ENCODE data around the gene TCEA3.

The TCEA3 gene

DNA sequence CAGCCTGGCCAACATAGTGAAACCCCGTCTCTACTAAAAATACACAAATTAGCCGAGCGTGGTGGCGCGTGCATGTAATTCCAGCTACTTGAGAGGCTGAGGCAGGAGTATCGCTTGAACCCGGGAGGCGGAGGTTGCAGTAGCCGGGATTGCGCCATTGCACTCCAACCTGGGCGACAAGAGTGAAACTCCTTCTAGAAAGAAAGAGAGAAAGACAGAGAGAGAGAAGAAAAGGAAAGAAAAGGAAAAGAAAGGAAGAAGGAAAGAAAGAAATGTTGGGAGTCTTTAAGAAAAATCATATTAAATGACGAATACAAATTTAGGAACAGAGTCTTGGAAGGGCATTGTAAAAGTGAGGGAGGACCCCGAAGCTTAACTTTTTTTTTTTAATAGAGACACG is 78.6 kb downstream of the TCEA3 start:
- POLR2A ChIA-PET = interaction anchor here (1.2 to 3.0 kb wide), 2 partner anchors 10 to 23 kb away, joined by 3 to 97 read pairs; partner anchors contain the start of gene ZNF436
- TF ChIP-seq FOXA1 (IDR thresholded peaks at IDR 0.05) = no peak
- no peak for DNase-seq (ENCODE audit: extremely low spot score)
- CTCF ChIA-PET = interaction anchor here (0.6 kb wide), 2 partner anchors 82 to 986 kb away, joined by 3 to 4 read pairs; no protein-coding TSS in a partner anchor

GRCh38 chr1:23344987-23345472 is 79.5 kb downstream of the TCEA3 start:
- peak; percentile 29 for DNase-seq (ENCODE audit: extremely low spot score)
- POLR2A ChIA-PET = interaction anchor here (0.7 to 3.0 kb wide), 24 partner anchors 9 to 276 kb away, joined by 3 to 97 read pairs (median 5); partner anchors contain the start of genes ASAP3, HTR1D and ZNF436
- CTCF ChIA-PET = interaction anchor here (0.7 to 1.5 kb wide), 3 partner anchors 23 to 59 kb away, joined by 3 to 8 read pairs (median 4); no protein-coding TSS in a partner anchor
- peak; percentile 4; the same call in 1 of the 2 replicates for TF ChIP-seq L3MBTL2 (conservative IDR thresholded peaks at IDR 0.05)
- TF ChIP-seq TARDBP (IDR thresholded peaks at IDR 0.05) = no peak

GRCh38 chr1:23344111-23344986 is 80.2 kb downstream of the TCEA3 start, which contains the start of gene HNRNPR:
Gene HNRNPR, minus strand, starts transcription at chr1:23344284. Its CDS starts 3,276 bp downstream, at chr1:23341008.
- ChIA-PET CTCF (interaction anchor here (0.7 to 1.5 kb wide), 5 partner anchors 24 to 305 kb away, joined by 3 to 8 read pairs (median 5); no protein-coding TSS in a partner anchor), POLR2A (interaction anchor here (0.5 to 3.0 kb wide), 40 partner anchors 9 to 1273 kb away, joined by 3 to 97 read pairs (median 4); partner anchors contain the start of genes ASAP3, E2F2, HTR1D and ID3)
- peak; percentile 96 for DNase-seq (ENCODE audit: extremely low spot score)
- TF ChIP-seq ZNF384 (IDR thresholded peaks at IDR 0.05) (no peak), FOXM1 (IDR thresholded peaks at IDR 0.05; ENCODE audit: borderline replicate concordance) (peak; percentile 47; the same call in 1 of the 2 replicates), SUZ12 (IDR thresholded peaks at IDR 0.05) (no peak), NFRKB (IDR thresholded peaks at IDR 0.05) (0 out of 2 replicates have a peak, but pooled peaks have one; percentile 21), L3MBTL2 (conservative IDR thresholded peaks at IDR 0.05) (peak; percentile 85), CTBP1 (IDR thresholded peaks at IDR 0.05; ENCODE audit: borderline replicate concordance) (peak; percentile 9; the same call in 1 of the 2 replicates), BHLHE40 (IDR thresholded peaks at IDR 0.05; ENCODE audit: borderline replicate concordance) (no peak), SP1 (IDR thresholded peaks at IDR 0.05) (no peak), FOXK2 (IDR thresholded peaks at IDR 0.05) (no peak), HDGF (IDR thresholded peaks at IDR 0.05; ENCODE audit: borderline replicate concordance) (peak; percentile 82; the same call in 1 of the 2 replicates), LEF1 (IDR thresholded peaks at IDR 0.05; ENCODE audit: borderline replicate concordance) (no peak), ELF4 (IDR thresholded peaks at IDR 0.05) (peak; percentile 56; the same call in 1 of the 2 replicates), ARNT (IDR thresholded peaks at IDR 0.05) (no peak), FOXA1 (IDR thresholded peaks at IDR 0.05) (no peak), TARDBP (IDR thresholded peaks at IDR 0.05) (no peak)
- TF ChIP-seq, protein P1, sequence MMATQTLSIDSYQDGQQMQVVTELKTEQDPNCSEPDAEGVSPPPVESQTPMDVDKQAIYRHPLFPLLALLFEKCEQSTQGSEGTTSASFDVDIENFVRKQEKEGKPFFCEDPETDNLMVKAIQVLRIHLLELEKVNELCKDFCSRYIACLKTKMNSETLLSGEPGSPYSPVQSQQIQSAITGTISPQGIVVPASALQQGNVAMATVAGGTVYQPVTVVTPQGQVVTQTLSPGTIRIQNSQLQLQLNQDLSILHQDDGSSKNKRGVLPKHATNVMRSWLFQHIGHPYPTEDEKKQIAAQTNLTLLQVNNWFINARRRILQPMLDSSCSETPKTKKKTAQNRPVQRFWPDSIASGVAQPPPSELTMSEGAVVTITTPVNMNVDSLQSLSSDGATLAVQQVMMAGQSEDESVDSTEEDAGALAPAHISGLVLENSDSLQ (IDR thresholded peaks at IDR 0.05) = peak; percentile 99

DNA sequence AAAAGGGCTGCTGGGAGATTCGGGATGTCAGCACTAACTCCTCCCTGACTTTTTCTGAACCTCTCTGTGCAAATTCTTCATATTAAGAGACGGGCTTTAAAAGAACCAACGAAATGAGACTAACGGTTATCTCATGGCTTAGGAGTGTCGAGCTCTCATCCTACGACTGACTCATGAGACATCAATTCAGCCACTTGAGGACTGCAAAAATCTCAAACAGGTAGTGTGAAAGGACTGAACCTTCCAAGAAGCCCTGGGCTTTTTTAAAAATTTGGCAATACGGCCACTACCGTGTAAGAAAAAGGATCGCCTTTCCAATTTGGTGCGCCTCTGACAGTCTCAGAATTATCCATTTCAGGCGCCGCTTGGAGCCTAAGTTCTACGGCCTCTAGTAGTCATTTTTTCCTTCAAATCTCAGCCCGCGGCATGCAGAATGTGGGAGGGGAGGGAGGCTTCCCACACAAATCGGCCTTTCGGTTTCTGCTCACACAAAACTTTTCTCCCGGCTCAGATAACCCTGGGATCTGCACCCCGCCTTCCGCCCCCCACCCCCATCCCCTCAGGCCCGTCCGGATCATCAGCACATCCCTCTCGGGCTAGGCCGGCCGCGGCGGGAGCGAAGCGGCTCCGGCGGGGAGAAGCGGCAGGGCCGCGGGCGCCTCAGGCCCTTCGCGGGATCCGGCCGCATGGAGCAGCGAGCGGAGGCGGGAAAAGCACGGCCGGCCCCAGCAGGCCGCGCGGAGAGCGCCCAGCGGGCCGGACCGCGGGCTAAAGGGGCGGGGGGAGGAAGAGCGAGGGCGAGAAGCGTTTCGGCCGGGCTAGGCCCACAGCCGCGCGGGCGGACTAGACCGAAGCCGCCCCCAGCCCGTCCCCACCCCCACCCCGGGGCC is 81.1 kb downstream of the TCEA3 start:
- peak; percentile 20 for DNase-seq (ENCODE audit: extremely low spot score)
- TF ChIP-seq FOXM1 (IDR thresholded peaks at IDR 0.05; ENCODE audit: borderline replicate concordance) (no peak), FOXA1 (IDR thresholded peaks at IDR 0.05) (no peak), L3MBTL2 (conservative IDR thresholded peaks at IDR 0.05) (0 out of 2 replicates have a peak, but pooled peaks have one; percentile 29)
- CTCF ChIA-PET = no interaction called here
- POLR2A ChIA-PET = interaction anchor here (0.7 to 3.0 kb wide), 11 partner anchors 14 to 356 kb away, joined by 3 to 97 read pairs (median 4); partner anchors contain the start of genes HTR1D, ID3 and ZNF436

GRCh38 chr1:23341931-23342692 is 82.4 kb downstream of the TCEA3 start:
- CTCF ChIA-PET = no interaction called here

DNA sequence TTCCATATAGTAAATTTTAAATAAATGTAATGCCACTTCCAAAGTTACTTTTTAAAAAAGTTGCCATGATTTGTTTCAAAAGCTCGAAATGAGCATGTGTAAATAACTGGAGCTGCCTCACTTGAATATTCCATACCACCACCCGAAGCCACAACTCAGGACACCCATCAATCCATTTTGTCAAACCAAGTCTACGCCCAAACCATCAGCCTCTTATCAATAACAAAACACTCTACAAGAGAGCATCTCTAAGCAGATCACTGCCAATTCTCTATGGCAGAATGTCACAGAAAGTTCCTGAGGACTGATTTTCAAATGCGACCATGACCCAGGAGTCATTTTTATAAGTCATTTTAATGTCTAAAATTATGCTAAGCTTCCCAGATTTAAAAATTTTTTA is 84.9 kb downstream of the TCEA3 start:
- CTCF ChIA-PET = interaction anchor here (0.6 kb wide), 1 partner anchor 50 kb away, joined by 4 read pairs; no protein-coding TSS in a partner anchor
- DNase-seq (ENCODE audit: extremely low spot score) = no peak
- TF ChIP-seq SP1 (IDR thresholded peaks at IDR 0.05) = no peak
- no peak for TF ChIP-seq ELF4 (IDR thresholded peaks at IDR 0.05)
- POLR2A ChIA-PET = interaction anchor here (1.4 to 1.8 kb wide), 2 partner anchors 8 to 29 kb away, joined by 3 to 7 read pairs; no protein-coding TSS in a partner anchor

More at GRCh38 chr1:23341931-23342692, 82.4 kb downstream of the TCEA3 start:
- POLR2A ChIA-PET = interaction anchor here (1.1 kb wide), 1 partner anchor 26 kb away, joined by 3 read pairs; no protein-coding TSS in a partner anchor
- no peak for TF ChIP-seq ZNF384 (IDR thresholded peaks at IDR 0.05)
- TF ChIP-seq FOXK2 (IDR thresholded peaks at IDR 0.05) = no peak
- DNase-seq (ENCODE audit: extremely low spot score) = no peak
